Measurements from ENCODE around the gene NRAP.

Gene NRAP

DNA sequence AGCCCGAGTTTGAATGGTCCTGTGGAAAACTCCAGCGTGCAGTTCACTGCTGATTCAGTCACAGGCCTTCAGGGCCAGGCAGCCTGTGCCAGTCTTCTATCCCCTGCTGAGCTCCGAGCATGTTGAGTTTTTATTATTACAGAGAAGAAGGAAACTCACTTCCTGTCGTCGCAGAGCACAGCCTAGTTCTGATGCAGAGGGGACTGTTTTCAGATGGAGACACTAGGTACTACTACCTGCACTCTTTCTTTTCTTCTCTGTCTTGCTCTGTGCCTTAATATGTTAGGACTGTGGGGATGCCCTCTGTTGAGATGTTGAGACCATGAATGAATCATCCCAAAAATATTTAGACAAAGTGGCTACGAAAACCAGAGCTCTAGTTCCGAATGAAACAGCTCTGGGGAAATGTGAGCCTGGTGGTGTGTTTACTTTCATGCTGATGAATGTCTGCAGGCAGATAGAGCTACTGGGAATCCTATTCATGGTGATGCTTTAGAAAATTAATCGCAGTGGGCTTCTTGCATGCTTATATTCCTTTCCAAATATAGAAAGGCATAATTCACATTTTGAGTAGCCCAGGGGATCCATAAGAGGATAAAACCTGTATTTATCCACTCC is 45.5 kb upstream of the NRAP start:
- H3K4me1 ChIP-seq (ENCODE audit: control insufficient read depth, insufficient read depth, low read length) = peaks cover 14% of the 10 kb centered on the region
- TF ChIP-seq ZNF24 (tag by site-specific recombination; IDR thresholded peaks at IDR 0.05) (0 out of 2 replicates have a peak, but pooled peaks have one; percentile 41), TRIM28 (IDR thresholded peaks at IDR 0.05; ENCODE audit: borderline replicate concordance, low read length) (peak; percentile 87), ZNF664 (tag by site-specific recombination; IDR thresholded peaks at IDR 0.05) (no peak), FEZF1 (tag by site-specific recombination; IDR thresholded peaks at IDR 0.05) (0 out of 2 replicates have a peak, but pooled peaks have one; percentile 16), ZBTB20 (tag by site-specific recombination; IDR thresholded peaks at IDR 0.05) (peak; percentile 25; the same call in 1 of the 2 replicates), ZNF10 (tag by site-specific recombination; IDR thresholded peaks at IDR 0.05) (peak; percentile 95), ZBTB17 (tag by site-specific recombination; IDR thresholded peaks at IDR 0.05) (peak; percentile 88), ZNF510 (tag by site-specific recombination; IDR thresholded peaks at IDR 0.05; ENCODE audit: insufficient replicate concordance) (no peak), ZNF585B (tag by site-specific recombination; IDR thresholded peaks at IDR 0.05) (no peak), ZNF266 (tag by site-specific recombination; IDR thresholded peaks at IDR 0.05; ENCODE audit: low read depth) (no peak), ZNF629 (tag by site-specific recombination; IDR thresholded peaks at IDR 0.05) (peak; percentile 58), ZNF600 (tag by site-specific recombination; IDR thresholded peaks at IDR 0.05) (peak; percentile 37; the same call in 1 of the 2 replicates), ZNF2 (tag by site-specific recombination; IDR thresholded peaks at IDR 0.05) (0 out of 2 replicates have a peak, but pooled peaks have one; percentile 16), GFI1B (tag by site-specific recombination; IDR thresholded peaks at IDR 0.05) (no peak), ZNF335 (tag by site-specific recombination; conservative IDR thresholded peaks at IDR 0.05) (0 out of 2 replicates have a peak, but pooled peaks have one; percentile 25), ZNF416 (tag by site-specific recombination; IDR thresholded peaks at IDR 0.05) (no peak), GLI2 (tag by site-specific recombination; IDR thresholded peaks at IDR 0.05; ENCODE audit: borderline replicate concordance, low read depth) (peak; percentile 66), SP7 (tag by site-specific recombination; IDR thresholded peaks at IDR 0.05) (peak; percentile 92), PRDM1 (tag by site-specific recombination; IDR thresholded peaks at IDR 0.05) (0 out of 2 replicates have a peak, but pooled peaks have one; percentile 47), ZEB2 (tag by site-specific recombination; IDR thresholded peaks at IDR 0.05) (peak; percentile 61; the same call in 1 of the 2 replicates)
- TF ChIP-seq, protein P1, sequence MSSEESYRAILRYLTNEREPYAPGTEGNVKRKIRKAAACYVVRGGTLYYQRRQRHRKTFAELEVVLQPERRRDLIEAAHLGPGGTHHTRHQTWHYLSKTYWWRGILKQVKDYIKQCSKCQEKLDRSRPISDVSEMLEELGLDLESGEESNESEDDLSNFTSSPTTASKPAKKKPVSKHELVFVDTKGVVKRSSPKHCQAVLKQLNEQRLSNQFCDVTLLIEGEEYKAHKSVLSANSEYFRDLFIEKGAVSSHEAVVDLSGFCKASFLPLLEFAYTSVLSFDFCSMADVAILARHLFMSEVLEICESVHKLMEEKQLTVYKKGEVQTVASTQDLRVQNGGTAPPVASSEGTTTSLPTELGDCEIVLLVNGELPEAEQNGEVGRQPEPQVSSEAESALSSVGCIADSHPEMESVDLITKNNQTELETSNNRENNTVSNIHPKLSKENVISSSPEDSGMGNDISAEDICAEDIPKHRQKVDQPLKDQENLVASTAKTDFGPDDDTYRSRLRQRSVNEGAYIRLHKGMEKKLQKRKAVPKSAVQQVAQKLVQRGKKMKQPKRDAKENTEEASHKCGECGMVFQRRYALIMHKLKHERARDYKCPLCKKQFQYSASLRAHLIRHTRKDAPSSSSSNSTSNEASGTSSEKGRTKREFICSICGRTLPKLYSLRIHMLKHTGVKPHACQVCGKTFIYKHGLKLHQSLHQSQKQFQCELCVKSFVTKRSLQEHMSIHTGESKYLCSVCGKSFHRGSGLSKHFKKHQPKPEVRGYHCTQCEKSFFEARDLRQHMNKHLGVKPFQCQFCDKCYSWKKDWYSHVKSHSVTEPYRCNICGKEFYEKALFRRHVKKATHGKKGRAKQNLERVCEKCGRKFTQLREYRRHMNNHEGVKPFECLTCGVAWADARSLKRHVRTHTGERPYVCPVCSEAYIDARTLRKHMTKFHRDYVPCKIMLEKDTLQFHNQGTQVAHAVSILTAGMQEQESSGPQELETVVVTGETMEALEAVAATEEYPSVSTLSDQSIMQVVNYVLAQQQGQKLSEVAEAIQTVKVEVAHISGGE (tag by site-specific recombination; conservative IDR thresholded peaks at IDR 0.05; ENCODE audit: low read depth) = peak; percentile 53; the same call in 1 of the 2 replicates
- TF ChIP-seq, protein P2, sequence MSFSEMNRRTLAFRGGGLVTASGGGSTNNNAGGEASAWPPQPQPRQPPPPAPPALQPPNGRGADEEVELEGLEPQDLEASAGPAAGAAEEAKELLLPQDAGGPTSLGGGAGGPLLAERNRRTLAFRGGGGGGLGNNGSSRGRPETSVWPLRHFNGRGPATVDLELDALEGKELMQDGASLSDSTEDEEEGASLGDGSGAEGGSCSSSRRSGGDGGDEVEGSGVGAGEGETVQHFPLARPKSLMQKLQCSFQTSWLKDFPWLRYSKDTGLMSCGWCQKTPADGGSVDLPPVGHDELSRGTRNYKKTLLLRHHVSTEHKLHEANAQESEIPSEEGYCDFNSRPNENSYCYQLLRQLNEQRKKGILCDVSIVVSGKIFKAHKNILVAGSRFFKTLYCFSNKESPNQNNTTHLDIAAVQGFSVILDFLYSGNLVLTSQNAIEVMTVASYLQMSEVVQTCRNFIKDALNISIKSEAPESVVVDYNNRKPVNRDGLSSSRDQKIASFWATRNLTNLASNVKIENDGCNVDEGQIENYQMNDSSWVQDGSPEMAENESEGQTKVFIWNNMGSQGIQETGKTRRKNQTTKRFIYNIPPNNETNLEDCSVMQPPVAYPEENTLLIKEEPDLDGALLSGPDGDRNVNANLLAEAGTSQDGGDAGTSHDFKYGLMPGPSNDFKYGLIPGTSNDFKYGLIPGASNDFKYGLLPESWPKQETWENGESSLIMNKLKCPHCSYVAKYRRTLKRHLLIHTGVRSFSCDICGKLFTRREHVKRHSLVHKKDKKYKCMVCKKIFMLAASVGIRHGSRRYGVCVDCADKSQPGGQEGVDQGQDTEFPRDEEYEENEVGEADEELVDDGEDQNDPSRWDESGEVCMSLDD (tag by site-specific recombination; IDR thresholded peaks at IDR 0.05) = no peak
- TF ChIP-seq, protein P3, sequence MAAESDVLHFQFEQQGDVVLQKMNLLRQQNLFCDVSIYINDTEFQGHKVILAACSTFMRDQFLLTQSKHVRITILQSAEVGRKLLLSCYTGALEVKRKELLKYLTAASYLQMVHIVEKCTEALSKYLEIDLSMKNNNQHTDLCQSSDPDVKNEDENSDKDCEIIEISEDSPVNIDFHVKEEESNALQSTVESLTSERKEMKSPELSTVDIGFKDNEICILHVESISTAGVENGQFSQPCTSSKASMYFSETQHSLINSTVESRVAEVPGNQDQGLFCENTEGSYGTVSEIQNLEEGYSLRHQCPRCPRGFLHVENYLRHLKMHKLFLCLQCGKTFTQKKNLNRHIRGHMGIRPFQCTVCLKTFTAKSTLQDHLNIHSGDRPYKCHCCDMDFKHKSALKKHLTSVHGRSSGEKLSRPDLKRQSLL (tag by site-specific recombination; IDR thresholded peaks at IDR 0.05) = peak; percentile 79
- TF ChIP-seq, protein P4, sequence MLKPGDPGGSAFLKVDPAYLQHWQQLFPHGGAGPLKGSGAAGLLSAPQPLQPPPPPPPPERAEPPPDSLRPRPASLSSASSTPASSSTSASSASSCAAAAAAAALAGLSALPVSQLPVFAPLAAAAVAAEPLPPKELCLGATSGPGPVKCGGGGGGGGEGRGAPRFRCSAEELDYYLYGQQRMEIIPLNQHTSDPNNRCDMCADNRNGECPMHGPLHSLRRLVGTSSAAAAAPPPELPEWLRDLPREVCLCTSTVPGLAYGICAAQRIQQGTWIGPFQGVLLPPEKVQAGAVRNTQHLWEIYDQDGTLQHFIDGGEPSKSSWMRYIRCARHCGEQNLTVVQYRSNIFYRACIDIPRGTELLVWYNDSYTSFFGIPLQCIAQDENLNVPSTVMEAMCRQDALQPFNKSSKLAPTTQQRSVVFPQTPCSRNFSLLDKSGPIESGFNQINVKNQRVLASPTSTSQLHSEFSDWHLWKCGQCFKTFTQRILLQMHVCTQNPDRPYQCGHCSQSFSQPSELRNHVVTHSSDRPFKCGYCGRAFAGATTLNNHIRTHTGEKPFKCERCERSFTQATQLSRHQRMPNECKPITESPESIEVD (tag by site-specific recombination; IDR thresholded peaks at IDR 0.05) = peak; percentile 72
- TF ChIP-seq, protein P5, sequence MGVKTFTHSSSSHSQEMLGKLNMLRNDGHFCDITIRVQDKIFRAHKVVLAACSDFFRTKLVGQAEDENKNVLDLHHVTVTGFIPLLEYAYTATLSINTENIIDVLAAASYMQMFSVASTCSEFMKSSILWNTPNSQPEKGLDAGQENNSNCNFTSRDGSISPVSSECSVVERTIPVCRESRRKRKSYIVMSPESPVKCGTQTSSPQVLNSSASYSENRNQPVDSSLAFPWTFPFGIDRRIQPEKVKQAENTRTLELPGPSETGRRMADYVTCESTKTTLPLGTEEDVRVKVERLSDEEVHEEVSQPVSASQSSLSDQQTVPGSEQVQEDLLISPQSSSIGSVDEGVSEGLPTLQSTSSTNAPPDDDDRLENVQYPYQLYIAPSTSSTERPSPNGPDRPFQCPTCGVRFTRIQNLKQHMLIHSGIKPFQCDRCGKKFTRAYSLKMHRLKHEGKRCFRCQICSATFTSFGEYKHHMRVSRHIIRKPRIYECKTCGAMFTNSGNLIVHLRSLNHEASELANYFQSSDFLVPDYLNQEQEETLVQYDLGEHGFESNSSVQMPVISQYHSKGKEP (tag by site-specific recombination; IDR thresholded peaks at IDR 0.05) = peak; percentile 73
- TF ChIP-seq, protein P6, sequence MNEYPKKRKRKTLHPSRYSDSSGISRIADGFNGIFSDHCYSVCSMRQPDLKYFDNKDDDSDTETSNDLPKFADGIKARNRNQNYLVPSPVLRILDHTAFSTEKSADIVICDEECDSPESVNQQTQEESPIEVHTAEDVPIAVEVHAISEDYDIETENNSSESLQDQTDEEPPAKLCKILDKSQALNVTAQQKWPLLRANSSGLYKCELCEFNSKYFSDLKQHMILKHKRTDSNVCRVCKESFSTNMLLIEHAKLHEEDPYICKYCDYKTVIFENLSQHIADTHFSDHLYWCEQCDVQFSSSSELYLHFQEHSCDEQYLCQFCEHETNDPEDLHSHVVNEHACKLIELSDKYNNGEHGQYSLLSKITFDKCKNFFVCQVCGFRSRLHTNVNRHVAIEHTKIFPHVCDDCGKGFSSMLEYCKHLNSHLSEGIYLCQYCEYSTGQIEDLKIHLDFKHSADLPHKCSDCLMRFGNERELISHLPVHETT (tag by site-specific recombination; IDR thresholded peaks at IDR 0.05) = peak; percentile 52; the same call in 1 of the 2 replicates

More for the DNA sequence above, 45.5 kb upstream of the NRAP start:
- Histone ChIP-seq H3K36me3 (ENCODE audit: control insufficient read depth in 2 of 2, insufficient read depth in 1 of 2, low read length in 2 of 2) (no peaks in the 10 kb centered on the region), H3K4me3 (ENCODE audit: low read depth, low read length) (no peak overlapping the region), H3K27ac (ENCODE audit: extremely low read depth, low read depth, low read length) (peak overlapping the region; percentile 7; the same call in 1 of the 2 replicates), H3K9me3 (ENCODE audit: control insufficient read depth, insufficient read depth, low read depth, low read length) (no peaks in the 10 kb centered on the region)
- ChIA-PET CTCF (interaction anchor here (0.6 to 1.4 kb wide), 4 partner anchors 10 to 394 kb away, joined by 3 to 6 read pairs (median 4); no protein-coding TSS in a partner anchor), POLR2A (interaction anchor here (0.6 to 0.7 kb wide), 2 partner anchors 30 to 78 kb away, joined by 3 to 6 read pairs; no protein-coding TSS in a partner anchor)

Data from HEK293 (cell line).